Hepatocyte (in vitro differentiated cells): ENCODE results near the gene NUDT7.

Experiments used
- EZH2 ChIP-seq: fragments of 200-600 bp; sonication (generic); IDR thresholded peaks from 2 replicates; pipeline ENCODE4 v1.6.1; 2016; ENCODE audit warnings: antibody characterized with exemption, mild to moderate bottlenecking, borderline replicate concordance
- EZH2phosphoT487 ChIP-seq: fragments of 200-600 bp; sonication (generic); IDR thresholded peaks from one replicate; pipeline ENCODE4 v1.6.1; 2018; ENCODE audit warnings: antibody characterized with exemption, mild to moderate bottlenecking, low read depth, moderate library complexity; ENCODE audit not compliant: unreplicated experiment, severe bottlenecking
- TF ChIP-seq, protein P1 (sequence below): fragments of 200-600 bp; sonication (generic); IDR thresholded peaks from 2 replicates; pipeline ENCODE4 v1.5.1; 2016; ENCODE audit warnings: antibody characterized with exemption, mild to moderate bottlenecking; ENCODE audit not compliant: poor library complexity

GRCh38 chr16:77696149-77696548, 26.2 kb upstream of the NUDT7 start:
- TF ChIP-seq EZH2 (no peak), EZH2phosphoT487 (no peak)
- TF ChIP-seq, protein P1, sequence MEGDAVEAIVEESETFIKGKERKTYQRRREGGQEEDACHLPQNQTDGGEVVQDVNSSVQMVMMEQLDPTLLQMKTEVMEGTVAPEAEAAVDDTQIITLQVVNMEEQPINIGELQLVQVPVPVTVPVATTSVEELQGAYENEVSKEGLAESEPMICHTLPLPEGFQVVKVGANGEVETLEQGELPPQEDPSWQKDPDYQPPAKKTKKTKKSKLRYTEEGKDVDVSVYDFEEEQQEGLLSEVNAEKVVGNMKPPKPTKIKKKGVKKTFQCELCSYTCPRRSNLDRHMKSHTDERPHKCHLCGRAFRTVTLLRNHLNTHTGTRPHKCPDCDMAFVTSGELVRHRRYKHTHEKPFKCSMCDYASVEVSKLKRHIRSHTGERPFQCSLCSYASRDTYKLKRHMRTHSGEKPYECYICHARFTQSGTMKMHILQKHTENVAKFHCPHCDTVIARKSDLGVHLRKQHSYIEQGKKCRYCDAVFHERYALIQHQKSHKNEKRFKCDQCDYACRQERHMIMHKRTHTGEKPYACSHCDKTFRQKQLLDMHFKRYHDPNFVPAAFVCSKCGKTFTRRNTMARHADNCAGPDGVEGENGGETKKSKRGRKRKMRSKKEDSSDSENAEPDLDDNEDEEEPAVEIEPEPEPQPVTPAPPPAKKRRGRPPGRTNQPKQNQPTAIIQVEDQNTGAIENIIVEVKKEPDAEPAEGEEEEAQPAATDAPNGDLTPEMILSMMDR, result no peak
